Left renal cortex interstitium (tissue), 4 donors: ENCODE data around the gene RRP36. TPM values are rescaled to one million over a fixed set of nuclear protein-coding genes. Genes with fewer than 3 reads are reported as not detected.

Experiments
- DNase-seq, 4 donors: peaks; one replicate each; pipeline ENCODE4 v3.0.0-alpha.2; 2013; ENCODE audit warnings: low read depth in 4 of 4, low spot score in 2 of 4, missing footprints in 1 of 4
- polyA plus RNA-seq, 4 donors: library from polyadenylated mRNA; unstranded; fragments of 120-200 nt; gene quantifications; one replicate each; pipeline ENCODE4 v1.2.1, GENCODE V29; 2013; ENCODE audit not compliant: insufficient read length in 4 of 4

Gene RRP36
- polyA plus RNA-seq, 4 donors = 57.6 to 65.5 (median 58.1) TPM

DNA sequence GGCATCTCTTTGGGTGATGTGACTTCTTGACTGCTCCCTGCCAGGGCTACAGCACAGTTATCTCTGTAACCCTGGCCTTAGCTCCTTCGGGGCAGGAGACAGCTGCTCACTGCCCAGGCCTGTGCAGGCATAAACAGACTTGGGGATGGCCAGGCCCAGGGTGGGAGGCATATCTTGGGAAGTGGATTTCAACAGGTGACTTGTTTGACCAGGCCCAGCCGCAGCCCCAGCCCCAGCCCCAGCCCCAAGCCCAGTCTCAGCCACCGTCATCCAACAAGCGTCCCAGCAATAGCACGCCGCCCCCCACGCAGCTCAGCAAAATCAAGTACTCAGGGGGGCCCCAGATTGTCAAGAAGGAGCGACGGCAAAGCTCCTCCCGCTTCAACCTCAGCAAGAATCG lies 15.2 kb upstream of the RRP36 start:
- DNase-seq = no peak

DNA sequence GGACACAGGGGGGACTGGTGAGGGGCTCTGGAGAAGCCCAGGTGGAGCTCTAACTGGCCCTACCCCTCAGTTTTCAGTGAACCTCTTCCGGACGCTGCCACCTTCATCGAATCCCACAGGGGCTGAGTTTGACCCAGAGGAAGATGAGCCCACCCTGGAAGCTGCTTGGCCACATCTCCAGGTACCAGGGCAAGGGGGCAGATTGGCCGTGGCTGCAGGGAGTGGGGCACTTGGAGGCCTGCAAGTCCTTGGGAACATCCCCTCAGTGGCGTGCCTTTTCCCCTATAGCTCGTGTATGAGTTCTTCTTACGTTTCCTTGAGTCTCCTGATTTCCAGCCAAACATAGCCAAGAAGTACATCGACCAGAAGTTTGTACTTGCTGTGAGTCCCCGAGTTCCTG lies 14.3 kb upstream of the RRP36 start:
- DNase-seq = no peak

DNA sequence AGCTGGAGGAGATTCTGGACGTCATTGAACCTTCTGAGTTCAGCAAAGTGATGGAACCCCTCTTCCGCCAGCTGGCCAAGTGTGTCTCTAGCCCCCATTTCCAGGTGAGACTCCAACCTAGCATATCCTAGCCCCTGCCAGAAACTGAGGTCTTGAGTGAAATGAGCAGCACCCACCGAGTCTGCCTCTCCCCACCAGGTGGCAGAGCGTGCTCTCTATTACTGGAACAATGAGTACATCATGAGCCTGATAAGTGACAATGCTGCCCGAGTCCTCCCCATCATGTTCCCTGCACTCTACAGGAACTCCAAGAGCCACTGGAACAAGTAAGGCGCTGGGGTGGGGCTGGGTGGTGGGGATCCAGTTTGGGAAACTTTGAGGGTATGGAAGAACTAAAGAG lies 12.3 kb upstream of the RRP36 start:
- DNase-seq = no peak

DNA sequence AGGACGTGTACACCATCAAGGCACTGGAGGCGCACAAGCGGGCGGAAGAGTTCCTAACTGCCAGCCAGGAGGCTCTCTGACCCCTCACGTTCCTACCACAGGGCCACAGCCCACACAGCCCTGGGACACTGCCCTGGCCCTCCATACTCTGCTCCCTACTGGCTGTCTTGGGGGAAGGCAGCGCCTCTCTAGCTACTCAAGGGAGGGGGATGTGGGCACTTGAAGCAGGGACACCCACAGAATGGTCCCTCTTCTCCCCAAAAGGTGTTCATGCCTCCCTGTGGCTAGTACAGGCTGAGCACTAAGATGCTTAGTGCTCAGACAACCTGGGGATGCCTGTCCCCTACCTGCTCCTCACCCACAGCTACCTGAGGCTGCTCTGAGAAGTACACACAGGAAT lies 10.2 kb upstream of the RRP36 start:
- DNase-seq = no peak

DNA sequence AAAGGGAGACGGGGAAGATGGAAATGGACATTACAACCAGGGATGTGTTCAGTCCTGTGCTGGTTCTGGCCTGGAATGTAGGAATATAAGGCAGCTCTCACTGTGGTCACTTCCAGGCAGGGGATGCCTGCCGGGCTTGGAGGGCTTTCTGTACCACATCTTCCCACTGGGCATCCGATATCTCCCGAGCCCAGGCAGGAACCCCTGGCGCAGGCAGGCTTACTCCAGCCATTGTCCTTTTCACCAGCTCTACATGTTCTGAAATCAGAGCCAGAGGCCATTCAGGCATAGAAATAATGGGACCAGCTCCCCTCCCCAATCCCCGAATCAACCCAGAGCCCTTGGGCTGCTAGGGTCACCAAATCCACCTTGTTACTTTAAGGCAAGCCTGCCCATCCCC lies 9.1 kb upstream of the RRP36 start:
- no peak for DNase-seq

DNA sequence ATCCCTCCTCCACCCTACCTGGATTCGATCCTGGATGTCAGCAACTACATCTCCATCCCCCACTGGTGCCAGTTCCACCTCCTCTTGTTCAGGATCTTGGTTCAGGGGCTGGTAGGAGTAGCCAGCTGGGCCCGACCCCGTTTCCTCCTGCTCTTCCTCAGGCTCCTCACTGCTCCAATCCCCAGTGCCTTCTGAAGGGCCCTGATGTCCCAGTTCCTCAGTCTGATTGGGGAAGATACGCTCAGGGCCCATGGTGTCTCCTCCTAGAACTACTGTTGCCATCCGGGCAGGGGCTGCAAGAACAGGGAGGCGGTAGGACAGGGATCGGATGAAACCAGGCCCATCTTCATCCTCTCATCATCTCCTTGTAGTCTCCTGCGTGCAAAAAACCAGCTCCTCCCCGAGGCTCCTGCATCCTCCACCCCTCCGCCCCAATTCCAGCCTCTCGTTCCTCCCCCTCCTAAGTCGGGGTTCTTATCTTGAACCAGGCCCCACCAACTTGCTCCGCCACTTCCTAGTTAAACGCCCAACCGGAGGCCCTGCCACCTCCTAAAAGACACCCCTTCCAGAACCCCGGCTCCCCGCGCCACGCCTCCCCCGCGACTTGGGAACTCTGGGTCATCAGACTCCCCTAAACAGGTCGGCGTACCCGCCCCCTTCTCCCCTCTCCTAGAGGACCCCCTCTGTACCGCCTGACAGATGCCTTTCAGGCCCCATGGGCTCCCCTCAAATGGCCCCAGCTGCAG lies 8.2 kb upstream of the RRP36 start:
- no peak for DNase-seq

DNA sequence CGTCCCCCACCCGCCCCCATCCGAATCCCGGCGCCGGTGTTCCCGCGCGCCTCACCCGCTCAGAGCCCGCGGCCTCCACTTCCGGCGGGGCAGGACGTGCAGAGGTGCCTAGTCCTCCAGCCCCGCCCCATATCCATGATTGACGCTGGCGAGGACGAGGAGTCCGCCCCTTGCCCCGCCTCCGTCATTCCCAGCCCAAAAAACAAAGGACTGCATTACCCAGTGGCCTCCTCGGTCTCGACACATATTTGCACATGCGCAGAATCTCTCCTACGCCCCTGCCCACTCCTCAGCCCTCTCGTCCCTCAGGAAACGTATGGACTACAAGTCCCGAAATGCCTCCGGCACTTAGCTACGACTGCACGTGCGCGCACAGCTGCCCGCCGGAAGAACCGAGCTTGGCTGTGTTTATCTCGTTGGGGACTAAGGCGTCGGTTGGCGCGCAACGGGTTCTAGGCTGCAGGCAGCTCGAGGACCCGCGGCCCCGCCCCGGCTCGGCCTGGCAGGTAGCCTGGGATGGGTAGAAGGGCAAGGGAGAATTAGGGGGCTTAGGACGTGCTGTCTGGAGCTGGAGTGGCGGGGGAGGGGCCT lies 7.5 kb upstream of the RRP36 start, which contains the start of the genes KLHDC3 and MEA1:
Gene KLHDC3 (plus strand): TSS at position 407 of the 591 bp plus-strand sequence. CDS start 2,944 bp downstream, outside the sequence.
Gene MEA1 (minus strand): TSS at position 104 of the 591 bp plus-strand sequence. CDS start 133 bp downstream, outside the sequence.
- DNase-seq = peak; percentile 97 to 100 (median 98)

DNA sequence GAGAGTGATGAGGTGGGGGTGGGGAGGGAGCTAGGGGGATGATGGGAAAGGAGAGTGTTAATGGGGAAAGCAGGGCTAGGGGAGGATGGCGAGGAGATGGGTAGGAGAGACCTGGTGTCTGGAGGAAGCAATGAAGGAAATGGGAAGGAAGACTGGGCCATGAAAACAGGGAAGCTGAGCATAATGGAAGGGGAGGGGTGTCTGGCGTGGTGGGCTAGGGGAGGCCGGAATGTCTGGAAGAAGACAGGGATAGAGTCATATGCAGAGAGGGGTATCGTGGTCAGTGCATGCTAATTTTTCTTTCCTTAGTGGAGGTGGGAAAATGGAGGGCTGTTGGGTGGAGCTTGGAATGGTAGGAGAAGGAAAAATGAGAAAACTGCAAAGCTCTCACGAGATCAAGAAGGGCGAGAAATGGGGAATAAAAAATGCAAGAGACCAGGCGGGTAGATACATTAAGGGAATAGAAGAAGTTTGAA lies 7.0 kb upstream of the RRP36 start:
- DNase-seq = no peak

DNA sequence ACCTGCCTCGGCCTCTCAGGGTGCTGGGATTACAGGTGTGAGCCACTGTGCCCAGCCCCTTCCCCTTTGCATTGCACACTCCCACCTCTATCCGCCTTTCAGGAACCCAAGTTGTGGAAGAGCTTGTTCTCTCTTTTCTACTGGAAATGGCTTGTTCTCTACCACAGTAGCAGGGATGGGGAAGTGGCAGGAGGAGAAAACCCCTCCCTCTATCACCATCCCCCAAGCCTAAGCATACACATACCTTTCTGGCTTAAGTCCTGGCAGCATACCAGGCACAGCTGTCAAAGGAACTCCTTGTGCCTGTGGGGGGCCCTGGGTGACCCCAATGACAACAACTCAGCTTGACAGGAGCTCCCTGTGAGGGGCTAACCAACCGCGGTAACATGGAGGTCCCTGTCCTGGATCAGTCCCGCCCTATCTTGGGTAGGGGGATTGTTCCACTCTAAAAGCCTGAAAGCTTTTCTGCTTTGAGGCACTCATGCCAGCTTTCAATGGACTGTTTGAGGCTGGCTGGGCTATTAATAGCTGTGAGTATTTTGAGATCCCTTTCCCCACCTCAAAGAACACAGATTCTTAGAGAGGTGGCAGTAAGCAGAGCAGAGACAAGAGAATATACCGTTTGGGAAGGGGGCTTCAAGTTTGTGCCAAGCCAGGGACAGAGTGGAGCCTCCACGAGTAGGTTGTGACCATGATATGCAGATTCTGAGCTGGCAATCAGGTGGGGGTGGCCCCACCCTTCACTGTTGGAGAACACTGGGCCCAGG lies 5.1 kb upstream of the RRP36 start:
- DNase-seq = no peak

DNA sequence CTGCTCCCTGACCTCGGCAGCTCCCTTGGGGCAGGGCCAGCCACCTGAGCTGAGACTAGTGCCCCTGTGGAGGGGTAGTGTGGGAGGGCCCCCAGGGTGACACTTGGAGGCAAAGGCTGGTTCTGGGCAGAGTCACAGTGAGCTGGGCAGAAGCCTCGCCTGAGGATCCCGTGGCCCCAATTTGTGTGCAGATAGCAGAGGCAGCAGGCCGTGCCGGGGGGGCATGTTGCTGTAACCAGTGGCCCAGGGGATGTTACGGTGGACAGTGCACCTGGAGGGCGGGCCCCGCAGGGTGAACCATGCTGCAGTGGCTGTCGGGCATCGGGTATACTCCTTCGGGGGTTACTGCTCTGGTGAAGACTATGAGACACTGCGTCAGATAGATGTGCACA lies 4.5 kb upstream of the RRP36 start:
- no peak for DNase-seq

DNA sequence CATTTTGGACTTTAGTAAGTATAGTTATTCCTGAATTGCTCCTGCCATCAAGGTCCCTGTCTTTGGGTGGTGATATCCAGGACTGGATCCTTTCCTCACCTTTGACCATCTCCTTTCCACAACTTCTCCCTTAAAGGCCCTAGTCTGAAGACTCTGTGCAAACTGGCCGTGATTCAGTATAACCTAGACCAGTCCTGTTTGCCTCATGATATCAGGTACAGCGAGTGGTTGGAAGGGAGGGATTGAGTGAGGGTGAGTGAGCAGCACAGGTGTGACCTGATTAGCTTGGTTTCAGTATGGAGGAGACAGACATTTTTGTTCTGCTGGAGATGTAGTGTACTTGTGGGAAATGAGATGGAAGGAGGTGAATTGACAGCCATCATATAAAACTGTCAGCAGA lies 2.3 kb upstream of the RRP36 start:
- no peak for DNase-seq

DNA sequence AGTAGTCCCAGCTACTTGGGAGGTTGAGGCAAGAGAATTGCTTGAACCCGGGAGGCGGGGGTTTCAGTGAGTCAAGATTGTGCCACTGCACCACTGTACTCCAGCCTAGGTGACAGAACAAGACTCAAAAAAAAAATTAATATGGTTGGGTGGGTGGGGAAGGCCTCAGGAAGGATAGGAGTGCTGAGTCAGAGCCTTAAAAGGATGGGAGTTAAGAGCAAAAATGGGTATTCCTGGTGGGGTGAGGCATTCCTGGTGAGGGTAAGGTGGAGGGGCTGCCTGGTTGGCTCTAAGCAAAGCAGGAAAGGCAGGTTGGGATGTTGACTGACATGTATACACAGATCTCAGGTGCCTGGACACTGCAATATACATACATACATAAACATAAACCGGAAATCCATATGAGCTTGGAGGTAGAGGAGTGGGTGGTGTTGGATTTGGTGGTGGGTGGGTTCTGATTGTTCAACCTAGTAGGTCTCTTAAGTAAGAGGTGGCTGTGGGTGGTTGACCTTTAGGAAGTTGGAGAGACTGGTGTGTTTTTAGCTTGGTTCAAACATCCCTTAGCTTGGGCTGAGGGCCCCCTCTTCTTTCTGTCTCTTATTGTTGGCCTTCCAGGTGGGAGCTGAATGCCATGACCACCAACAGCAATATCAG lies 1.2 kb upstream of the RRP36 start:
- no peak for DNase-seq

DNA sequence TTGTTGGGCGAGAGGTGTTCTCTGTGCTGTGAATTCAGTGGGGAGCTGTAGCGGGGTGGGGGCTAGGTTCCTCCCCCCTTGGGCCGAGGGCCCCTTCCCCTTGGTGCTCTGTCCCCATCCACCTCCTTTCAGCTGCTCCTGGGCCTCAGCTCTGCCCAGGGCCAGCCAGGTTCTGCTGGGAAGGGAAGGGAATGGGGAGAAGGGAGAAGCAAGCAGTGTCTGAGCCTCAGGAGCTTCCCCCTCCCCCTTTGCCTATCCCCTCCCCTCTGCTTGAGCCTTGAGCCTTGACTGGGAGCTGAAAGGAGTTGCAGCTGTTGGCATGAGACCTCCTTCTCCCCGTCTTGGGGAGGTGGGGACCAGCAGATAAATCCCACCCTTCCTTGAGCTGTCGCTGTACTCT lies 576 bp upstream of the RRP36 start:
- DNase-seq = no peak

DNA sequence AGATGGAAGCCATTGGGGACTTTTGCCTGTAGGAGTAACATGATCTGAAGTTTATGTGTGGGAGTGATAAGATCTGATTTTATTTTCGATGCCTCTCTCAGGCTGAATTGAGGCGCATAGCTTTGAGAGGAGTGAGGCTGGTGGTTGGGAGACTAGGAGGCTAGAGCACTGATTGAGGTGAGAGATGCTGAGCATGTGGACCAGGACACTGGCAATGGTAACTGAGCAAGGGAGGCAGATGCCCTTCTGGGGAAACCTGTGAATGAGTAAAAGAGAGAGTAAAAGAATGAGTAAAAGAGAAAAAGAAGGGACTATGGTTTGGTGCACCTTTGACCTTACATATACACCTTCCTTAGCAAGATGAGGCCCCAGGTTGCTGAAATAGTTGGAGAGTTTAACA lies 3.0 kb downstream of the RRP36 start:
- DNase-seq = no peak

DNA sequence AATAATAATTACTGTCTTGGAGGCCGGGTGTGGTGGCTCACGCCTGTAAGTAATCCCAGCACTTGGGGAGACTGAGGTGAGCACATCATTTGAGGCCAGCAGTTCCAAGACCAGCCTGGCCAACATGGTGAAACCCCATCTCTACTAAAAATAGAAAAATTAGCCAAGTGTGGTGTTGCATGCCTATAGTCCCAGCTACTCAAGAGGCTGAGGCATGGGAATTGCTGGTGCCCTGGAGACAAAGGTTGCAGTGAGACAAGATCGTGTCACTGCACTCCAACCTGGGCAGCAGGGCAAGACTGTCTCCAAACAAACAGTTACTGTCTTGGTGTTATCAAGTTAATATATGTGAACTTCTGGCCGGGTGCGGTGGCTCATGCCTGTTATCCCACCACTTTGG lies 4.9 kb downstream of the RRP36 start:
- no peak for DNase-seq

DNA sequence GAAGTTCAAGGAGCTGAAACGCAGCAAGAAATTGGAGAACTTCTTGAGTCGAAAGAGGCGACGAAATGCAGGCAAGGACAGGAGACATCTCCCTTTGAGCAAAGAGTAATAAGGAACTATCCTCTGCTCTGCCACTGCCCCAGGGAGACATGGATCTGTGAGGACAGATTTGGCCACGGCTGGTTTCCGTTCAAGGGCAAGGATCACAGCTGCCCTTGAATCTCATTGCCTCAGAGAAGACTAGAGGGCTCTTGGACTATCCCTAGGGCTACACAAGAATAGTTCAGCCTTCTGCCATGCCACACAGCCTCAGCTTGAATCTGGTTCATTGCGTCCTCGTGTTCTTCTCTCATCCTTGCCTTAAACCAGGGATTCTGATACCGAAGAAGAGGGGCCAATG lies 7.7 kb downstream of the RRP36 start:
- DNase-seq = no peak

DNA sequence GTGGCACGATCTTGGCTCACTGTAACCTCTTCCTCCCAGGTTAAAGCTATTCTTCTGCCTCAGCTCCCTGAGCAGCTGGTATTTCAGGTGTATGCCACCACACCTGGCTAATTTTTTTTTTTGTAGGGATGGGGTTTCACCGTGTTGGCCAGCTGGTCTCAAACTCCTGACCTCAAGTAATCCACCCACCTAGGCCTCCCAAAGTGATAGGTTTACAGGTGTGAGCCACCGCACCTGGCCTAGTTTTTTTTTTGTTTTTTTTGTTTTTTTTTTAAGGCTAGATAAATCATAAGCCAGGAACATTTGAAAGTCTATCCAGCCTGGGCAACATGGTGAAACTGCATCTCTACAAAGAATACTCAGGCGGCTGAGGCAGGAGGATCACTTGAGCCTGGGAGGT lies 10.9 kb downstream of the RRP36 start:
- DNase-seq = no peak

DNA sequence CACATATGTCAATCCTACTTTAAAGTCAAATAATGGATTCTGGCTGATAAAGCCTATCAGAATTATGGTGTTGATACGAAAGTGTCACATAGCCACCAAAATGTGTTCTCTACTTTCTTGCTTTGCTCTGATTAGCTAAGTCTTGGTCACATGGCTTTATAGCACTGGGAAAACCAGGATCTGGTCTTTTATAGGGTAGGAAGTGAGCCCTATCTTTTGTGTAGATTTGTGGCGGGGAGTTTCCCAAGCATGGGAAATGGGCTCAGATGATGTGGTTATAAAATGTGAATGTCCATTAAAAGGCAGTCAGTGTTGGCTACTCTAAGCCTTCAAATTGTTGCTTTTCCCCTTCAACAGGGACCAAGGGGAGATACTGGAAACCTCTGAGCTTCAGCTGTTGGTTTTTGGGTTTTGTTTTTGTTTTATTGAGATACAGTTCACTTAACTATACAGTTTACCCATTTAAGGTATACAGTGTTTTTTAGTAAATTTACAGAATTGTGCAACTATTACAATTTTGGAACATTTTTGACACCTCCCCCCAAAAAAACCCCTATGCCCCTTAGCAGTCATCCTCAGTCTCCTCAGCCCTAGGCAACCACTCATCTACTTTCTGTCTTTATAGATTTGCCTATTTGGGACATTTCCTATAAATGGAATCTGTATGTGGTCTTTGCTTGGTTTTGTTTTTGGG lies 12.2 kb downstream of the RRP36 start:
- DNase-seq = no peak

DNA sequence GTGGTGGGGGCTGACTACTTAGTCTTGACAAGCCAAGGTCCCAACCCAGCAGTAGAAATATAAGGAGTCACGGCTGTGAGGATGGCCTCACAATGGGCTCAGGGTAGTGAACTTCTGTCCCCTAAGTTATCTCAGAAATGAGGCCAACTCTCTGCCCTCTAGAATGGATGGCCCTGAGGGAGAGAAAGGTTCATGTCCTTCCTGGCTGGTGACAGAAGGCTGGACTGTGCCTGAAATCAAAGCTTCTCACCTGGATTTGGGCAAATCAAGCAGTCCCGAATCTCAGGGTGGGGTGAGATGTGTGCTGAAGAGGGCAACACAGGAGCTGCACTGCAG lies 12.7 kb downstream of the RRP36 start:
- DNase-seq = no peak

DNA sequence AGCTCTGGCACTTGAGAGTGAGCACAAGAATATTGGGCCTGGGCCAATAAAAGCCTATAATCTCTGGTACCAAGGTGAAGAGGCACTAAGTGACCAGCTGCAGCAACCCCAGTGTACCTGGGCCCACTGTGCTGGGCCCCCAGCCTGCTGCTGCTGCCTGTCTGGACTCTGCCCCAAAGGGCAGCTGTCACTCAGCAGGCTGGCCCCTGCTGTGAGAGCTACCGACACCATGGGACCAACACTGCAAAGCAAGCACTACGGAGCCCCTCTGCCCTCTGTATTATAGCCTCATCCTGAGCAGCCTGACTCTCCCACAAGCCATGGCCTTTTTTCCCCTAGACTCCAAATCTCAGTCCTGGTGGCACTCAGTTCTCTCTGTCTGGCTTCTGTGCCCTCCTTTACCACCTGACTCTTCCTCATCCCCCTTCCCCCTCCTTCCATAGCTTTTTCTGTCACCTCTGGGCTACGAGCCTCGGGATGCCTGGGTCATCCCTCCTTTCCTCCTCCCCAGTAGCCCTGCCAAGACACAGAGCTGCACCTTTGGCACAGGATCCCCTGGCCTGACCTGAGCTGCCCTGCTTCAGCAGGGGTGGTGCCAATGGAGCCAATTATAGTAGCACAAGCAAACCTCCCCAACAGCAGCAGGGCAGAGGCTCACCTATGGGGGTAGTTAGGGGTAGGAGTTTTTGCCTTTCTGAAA lies 14.2 kb downstream of the RRP36 start:
- no peak for DNase-seq
